Measurements from ENCODE around the gene TSR2. TPM values are rescaled to one million over a fixed set of nuclear protein-coding genes. Genes with fewer than 3 reads are reported as not detected.

The TSR2 gene
- polyA plus RNA-seq, 1 donor (not counting 4 experiments of a cell fraction or from before 2014, with no cell fraction given) = 21.5 TPM

GRCh38 chrX:54473993-54474859 is 34.0 kb downstream of the TSR2 start:
- FAIRE-seq (no peak), DNase-seq (ENCODE audit: low read depth, low spot score) (peak; percentile 38)
- Histone ChIP-seq H3K4me3 (ENCODE audit: control insufficient read depth in 2 of 3, extremely low read depth in 1 of 3, insufficient read depth in 2 of 3, low read depth in 1 of 3, low read length in 3 of 3) (peak overlapping the region; percentile 12 to 54 (median 46)), H2AFZ (ENCODE audit: control insufficient read depth, low read length) (peak overlapping the region; percentile 45), H4K20me1 (ENCODE audit: control insufficient read depth, extremely low read depth, insufficient read depth, low read length) (no peaks in the 10 kb centered on the region), H3K4me2 (ENCODE audit: control insufficient read depth, extremely low read depth, insufficient read depth, low read depth, low read length) (peak overlapping the region; percentile 37), H3K79me2 (ENCODE audit: control insufficient read depth, insufficient read depth, low read length) (peaks cover 16% of the 10 kb centered on the region), H3K27ac (ENCODE audit: control insufficient read depth, insufficient read depth, low read length) (peak overlapping the region; percentile 45), H3K9me1 (ENCODE audit: control insufficient read depth, extremely low read depth, insufficient read depth, low read length) (no peaks in the 10 kb centered on the region), H3K9ac (ENCODE audit: control insufficient read depth, extremely low read depth, insufficient read depth, low read length) (peak overlapping the region; percentile 70), H3K4me1 (ENCODE audit: control insufficient read depth, extremely low read depth, insufficient read depth, low read length) (peaks cover 8% of the 10 kb centered on the region), H3K27me3 (ENCODE audit: control insufficient read depth, extremely low read depth, insufficient read depth, low read length) (no peaks in the 10 kb centered on the region), H3K36me3 (ENCODE audit: control insufficient read depth in 2 of 2, extremely low read depth in 1 of 2, insufficient read depth in 2 of 2, low read length in 2 of 2) (peaks cover 2 to 5% of the 10 kb centered on the region in 2 experiments), H3K9me3 (ENCODE audit: control insufficient read depth, low read depth, low read length) (no peaks in the 10 kb centered on the region)
- TF ChIP-seq CTCF (optimal IDR thresholded peaks at IDR 0.05 in 1 of 3, IDR thresholded peaks at IDR 0.05 in 1 of 3, conservative IDR thresholded peaks at IDR 0.05 in 1 of 3; ENCODE audit: extremely low read depth in 1 of 3, insufficient read depth in 2 of 3, low read length in 3 of 3) (peak in 1 of 3 experiments; percentile 44), EZH2 (IDR thresholded peaks at IDR 0.05; ENCODE audit: low read length) (no peak)
- dilution Hi-C loops (cut with MboI; ENCODE audit: extremely low pct_ligation_motif_present, low sequenced_read_pairs) = no loop called here

- Histone ChIP-seq H2AFZ (ENCODE audit: control insufficient read depth, low read length) (no peak overlapping the region), H3K9me1 (ENCODE audit: control insufficient read depth, extremely low read depth, insufficient read depth, low read length) (no peaks in the 10 kb centered on the region), H3K4me2 (ENCODE audit: control insufficient read depth, extremely low read depth, insufficient read depth, low read depth, low read length) (no peak overlapping the region), H3K9ac (ENCODE audit: control insufficient read depth, extremely low read depth, insufficient read depth, low read length) (no peak overlapping the region), H3K4me1 (ENCODE audit: control insufficient read depth, extremely low read depth, insufficient read depth, low read length) (peaks cover 20% of the 10 kb centered on the region), H3K4me3 (ENCODE audit: control insufficient read depth in 2 of 3, extremely low read depth in 1 of 3, insufficient read depth in 2 of 3, low read depth in 1 of 3, low read length in 3 of 3) (no peak overlapping the region), H3K79me2 (ENCODE audit: control insufficient read depth, insufficient read depth, low read length) (peaks cover 4% of the 10 kb centered on the region), H4K20me1 (ENCODE audit: control insufficient read depth, extremely low read depth, insufficient read depth, low read length) (no peaks in the 10 kb centered on the region), H3K9me3 (ENCODE audit: control insufficient read depth, low read depth, low read length) (no peaks in the 10 kb centered on the region), H3K27ac (ENCODE audit: control insufficient read depth, insufficient read depth, low read length) (no peak overlapping the region), H3K36me3 (ENCODE audit: control insufficient read depth in 2 of 2, extremely low read depth in 1 of 2, insufficient read depth in 2 of 2, low read length in 2 of 2) (no peaks in the 10 kb centered on the region), H3K27me3 (ENCODE audit: control insufficient read depth, extremely low read depth, insufficient read depth, low read length) (no peaks in the 10 kb centered on the region)
- DNase-seq (ENCODE audit: low read depth, low spot score) (no peak), FAIRE-seq (no peak)
- dilution Hi-C loops (cut with MboI; ENCODE audit: extremely low pct_ligation_motif_present, low sequenced_read_pairs) = no loop called here
- TF ChIP-seq CTCF (optimal IDR thresholded peaks at IDR 0.05 in 1 of 3, IDR thresholded peaks at IDR 0.05 in 1 of 3, conservative IDR thresholded peaks at IDR 0.05 in 1 of 3; ENCODE audit: extremely low read depth in 1 of 3, insufficient read depth in 2 of 3, low read length in 3 of 3) = no peak
- no peak for TF ChIP-seq EZH2 (IDR thresholded peaks at IDR 0.05; ENCODE audit: low read length)
Observed at GRCh38 chrX:54479136-54480111, 39.2 kb downstream of the TSR2 start.
